NCI-H1092 (cell line): ENCODE data around the gene RYR3.
"Not testable (repeated sequence)": the region's sequence is repeated elsewhere in the genome, so short reads cannot be mapped to it uniquely, and the experiment has no call there.

Experiments
- DNase-seq: peaks from one replicate; lab custom pipeline; 2025; lab: John Stamatoyannopoulos, UW

Gene RYR3

GRCh38 chr15:33586786-33587697 is 276.3 kb downstream of the RYR3 start:
- DNase-seq = no peak

GRCh38 chr15:33587773-33588172 is 277.0 kb downstream of the RYR3 start:
- DNase-seq = no peak

GRCh38 chr15:33592864-33593263 is 282.1 kb downstream of the RYR3 start:
- no peak for DNase-seq

- DNase-seq = not testable (repeated sequence)
Measured at GRCh38 chr15:33598382-33598781, 287.6 kb downstream of the RYR3 start.

- DNase-seq = no peak
Measured at GRCh38 chr15:33600212-33600611, 289.4 kb downstream of the RYR3 start.

GRCh38 chr15:33601461-33601860 is 290.7 kb downstream of the RYR3 start:
- no peak for DNase-seq

GRCh38 chr15:33608714-33609113 is 297.9 kb downstream of the RYR3 start:
- no peak for DNase-seq

GRCh38 chr15:33612721-33613304 is 302.0 kb downstream of the RYR3 start:
- DNase-seq = no peak

- DNase-seq = no peak
Measured at GRCh38 chr15:33616475-33616874, 305.7 kb downstream of the RYR3 start.

- DNase-seq = no peak
Measured at GRCh38 chr15:33618350-33618749, 307.6 kb downstream of the RYR3 start.

GRCh38 chr15:33621141-33621540 is 310.4 kb downstream of the RYR3 start:
- DNase-seq = no peak

- DNase-seq = no peak
Measured at GRCh38 chr15:33623010-33623409, 312.2 kb downstream of the RYR3 start.

GRCh38 chr15:33624439-33624838 is 313.7 kb downstream of the RYR3 start:
- DNase-seq = no peak

- no peak for DNase-seq
Measured at GRCh38 chr15:33629647-33630046, 318.9 kb downstream of the RYR3 start.

- DNase-seq = no peak
Measured at GRCh38 chr15:33636234-33636633, 325.5 kb downstream of the RYR3 start.

- DNase-seq = no peak
Measured at GRCh38 chr15:33636958-33637357, 326.2 kb downstream of the RYR3 start.

GRCh38 chr15:33638453-33638852 is 327.7 kb downstream of the RYR3 start:
- no peak for DNase-seq

GRCh38 chr15:33639051-33639450 is 328.3 kb downstream of the RYR3 start:
- no peak for DNase-seq

- no peak for DNase-seq
Measured at GRCh38 chr15:33639456-33639855, 328.7 kb downstream of the RYR3 start.

GRCh38 chr15:33639978-33640377 is 329.2 kb downstream of the RYR3 start:
- DNase-seq = no peak

- DNase-seq = no peak
Measured at GRCh38 chr15:33641069-33641468, 330.3 kb downstream of the RYR3 start.

- no peak for DNase-seq
Measured at GRCh38 chr15:33644304-33644703, 333.5 kb downstream of the RYR3 start.

GRCh38 chr15:33646744-33647143 is 336.0 kb downstream of the RYR3 start:
- no peak for DNase-seq
